K562 (cell line): Measurements from ENCODE around the gene ARHGEF25. TPM values are rescaled to one million over a fixed set of nuclear protein-coding genes. Genes with fewer than 3 reads are reported as not detected.

ENCODE experiments used
- ATAC-seq: fragments of 200-7000 bp; cut with Tn5 transposase; 3 replicates; pipeline ENCODE4 v1.9.1; 2020; ENCODE audit warnings: moderate library complexity
- BruUV-seq: library from RNA; stranded (reverse); fragments of 400-500 nt; replicated peaks from 2 replicates; lab custom pipeline; 2021; lab: Mats Ljungman, UMichigan
- CTCF ChIA-PET: fragments of 300-600 bp; formaldehyde crosslinking; extraction: SDS; loops from one replicate; lab custom pipeline; 2021; ENCODE audit warnings: low intra/inter-chr PET ratio; lab: Yijun Ruan, JAX
- POLR2A ChIA-PET: fragments of 300-600, 350-650 bp; sonication (Branson Sonifier 250); formaldehyde crosslinking; extraction: SDS; loops from one replicate; lab custom pipeline; 2021; ENCODE audit warnings: antibody characterized with exemption, inconsistent platforms; lab: Yijun Ruan, JAX
- DNase-seq, 4 experiments: peaks; one replicate each; pipeline versions ENCODE4 v3.0.0 to v3.0.0-alpha.2; 2011 to 2018; ENCODE audit warnings: low spot score in 3 of 4, mixed read lengths in 3 of 4; ENCODE audit errors: extremely low read depth in 1 of 4
- FAIRE-seq: peaks from 2 replicates; lab custom pipeline; 2011; peaks lifted over from hg19 to GRCh38; lab: Jason Lieb, UNC
- H2AFZ ChIP-seq: 2 replicates; pipeline ENCODE4 v1.6.0; 2011; ENCODE audit warnings: low read depth, low read length, control low read depth, inconsistent platforms
- H3K27ac ChIP-seq: fragments of 200-600 bp; 3 replicates; pipeline ENCODE4 v1.8.0; 2011; ENCODE audit warnings: low read depth, mild to moderate bottlenecking, control low read depth, inconsistent platforms, low read length, moderate library complexity, mixed read lengths; ENCODE audit errors: extremely low read depth
- H3K27me3 ChIP-seq, 2 experiments: fragments of 300-600 bp in 1 of 2; 2 replicates in 1 of 2; 3 replicates in 1 of 2; pipeline versions ENCODE4 v1.6.0 to v1.8.0; 2011; ENCODE audit warnings: inconsistent platforms in 2 of 2, low read length in 2 of 2, mild to moderate bottlenecking in 1 of 2, mixed read lengths in 1 of 2, moderate library complexity in 1 of 2; ENCODE audit not compliant: control insufficient read depth in 2 of 2, insufficient read depth in 2 of 2
- H3K36me3 ChIP-seq: fragments of 300-600 bp; 3 replicates; pipeline ENCODE4 v1.8.0; 2011; ENCODE audit warnings: mild to moderate bottlenecking, low read length, inconsistent platforms; ENCODE audit not compliant: control insufficient read depth, insufficient read depth
- H3K4me1 ChIP-seq, 2 experiments: fragments of 200-600 bp in 1 of 2; replicated peaks in 1 of 2; 2 replicates in 1 of 2; 3 replicates in 1 of 2; pipeline versions ENCODE4 v1.5.1 to v1.8.0; 2011; ENCODE audit warnings: inconsistent platforms in 2 of 2, low read length in 2 of 2, mild to moderate bottlenecking in 1 of 2, mixed read lengths in 1 of 2, moderate library complexity in 1 of 2; ENCODE audit not compliant: control insufficient read depth in 2 of 2, insufficient read depth in 2 of 2
- H3K4me2 ChIP-seq: 2 replicates; pipeline ENCODE4 v1.6.1; 2011; ENCODE audit warnings: low read length, control low read depth, inconsistent platforms, mixed read lengths; ENCODE audit not compliant: insufficient read depth
- H3K4me3 ChIP-seq: fragments of 200-600 bp; sonication (generic), shearing (Covaris generic); 2 replicates; pipeline ENCODE4 v1.5.1; 2016; ENCODE audit warnings: control low read depth, inconsistent platforms
- H3K79me2 ChIP-seq: fragments of 200-600 bp; 3 replicates; pipeline ENCODE4 v1.8.0; 2011; ENCODE audit warnings: low read length, inconsistent platforms; ENCODE audit not compliant: control insufficient read depth, insufficient read depth
- H3K9ac ChIP-seq, 2 experiments: 2 replicates each; pipeline versions ENCODE4 v1.6.0 to v1.6.1; 2011; ENCODE audit warnings: low read depth in 2 of 2, low read length in 2 of 2, control low read depth in 1 of 2, inconsistent platforms in 1 of 2, mild to moderate bottlenecking in 1 of 2, mixed read lengths in 1 of 2; ENCODE audit not compliant: insufficient read depth in 1 of 2
- H3K9me1 ChIP-seq: one replicate; pipeline ENCODE4 v1.6.0; 2011; ENCODE audit warnings: inconsistent platforms, mild to moderate bottlenecking, low read length, moderate library complexity; ENCODE audit not compliant: control insufficient read depth, insufficient read depth
- H3K9me3 ChIP-seq: replicated peaks from 2 replicates; pipeline ENCODE4 v1.5.1; 2011; ENCODE audit warnings: low read depth, low read length, inconsistent platforms; ENCODE audit not compliant: control insufficient read depth, insufficient read depth
- H4K20me1 ChIP-seq: replicated peaks from 2 replicates; pipeline ENCODE4 v1.6.1; 2011; ENCODE audit warnings: low read length, inconsistent platforms, mixed read lengths; ENCODE audit not compliant: control insufficient read depth, insufficient read depth
- KAT7 ChIP-seq: sonication (generic); formaldehyde crosslinking; IDR thresholded peaks from 2 replicates; pipeline ENCODE4 v1.8.0; 2022; ENCODE audit warnings: missing genetic modification reagents, mild to moderate bottlenecking, borderline replicate concordance
- MCM7 ChIP-seq, 2 experiments: fragments of 450-650 bp; IDR thresholded peaks; 2 replicates each; pipeline ENCODE4 v1.6.1; 2016 to 2018
- NFE2 ChIP-seq: IDR thresholded peaks from 2 replicates; pipeline ENCODE4 v1.6.1; 2014; ENCODE audit warnings: antibody characterized with exemption, low read depth
- NFXL1 ChIP-seq: fragments of 450-650 bp; formaldehyde crosslinking; IDR thresholded peaks from 2 replicates; pipeline ENCODE4 v1.4.0; 2021; ENCODE audit warnings: mild to moderate bottlenecking
- SRSF3 ChIP-seq: fragments of 200-400 bp; formaldehyde crosslinking; IDR thresholded peaks from 2 replicates; pipeline ENCODE4 v1.6.1; 2016; ENCODE audit warnings: mild to moderate bottlenecking, low read length, moderate library complexity; ENCODE audit not compliant: insufficient read depth
- ZNF583 ChIP-seq: fragments of 250-450 bp; sonication (Bioruptor Pico); IDR thresholded peaks from 2 replicates; pipeline ENCODE4 v1.4.0; 2020
- WGBS: fragments of 100-300 bp; shearing (Covaris generic); methylation state at CpG from one replicate; pipeline ENCODE4 v1.1.6; 2016; ENCODE audit warnings: low coverage, mixed read lengths; ENCODE audit not compliant: insufficient coverage; ENCODE audit errors: missing lambda C conversion rate; 5-methylcytosine and 5-hydroxymethylcytosine counted together
- in situ Hi-C: fragments of 300-500 bp; cut with MboI; formaldehyde crosslinking; loops from 4 replicates; pipeline ENCODE4 v1.15.0; 2018; ENCODE audit warnings: inconsistent platforms, mixed read lengths
- intact Hi-C: fragments of 100-400 bp; cut with micrococcal nuclease; formaldehyde crosslinking; loops from 2 replicates; pipeline ENCODE4 v1.14.2; 2022
- polyA plus RNA-seq, 8 experiments: library from polyadenylated mRNA; depleted of rRNA in 4 of 8; stranded (reverse) in 5 of 8; unstranded in 3 of 8; fragments of >200 nt; fragmentation: Nextera tagmentation in 2 of 8; fragmentation: Illumina TruSeq in 1 of 8; extraction: Ambion mirVana in 2 of 8; extraction: Trizol in 1 of 8; gene quantifications; 2 replicates each; pipeline versions ENCODE4 v1.2.1 to v1.2.3, GENCODE V29; 2011 to 2014; ENCODE audit warnings: inconsistent platforms in 1 of 8, missing spikeins in 1 of 8
- total RNA-seq, 7 experiments: library from RNA; depleted of rRNA in 6 of 7; stranded (reverse); fragments of >200 nt in 6 of 7; fragmentation: Illumina TruSeq in 2 of 7; extraction: Trizol in 2 of 7; gene quantifications; 2 replicates each; pipeline versions ENCODE4 v1.2.1 to v1.2.3, GENCODE V29; 2011 to 2021; ENCODE audit warnings: low replicate concordance in 1 of 7
- TF ChIP-seq, protein P1 (sequence below): fragments of 150-350 bp; IDR thresholded peaks from 2 replicates; pipeline ENCODE4 v1.6.1; 2014; ENCODE audit warnings: low read depth, mild to moderate bottlenecking, low read length, borderline replicate concordance
- TF ChIP-seq, protein P2 (sequence below): fragments of 450-650 bp; IDR thresholded peaks from 2 replicates; pipeline ENCODE4 v1.6.1; 2014; ENCODE audit warnings: low read depth, mild to moderate bottlenecking, moderate library complexity, borderline replicate concordance

Gene ARHGEF25
- total and polyA plus RNA-seq, 9 of the 15 experiments (the other 6 are each of a cell fraction or from before 2014, with no cell fraction given) = 0.13 to 17.3 (median 11.6) TPM

DNA sequence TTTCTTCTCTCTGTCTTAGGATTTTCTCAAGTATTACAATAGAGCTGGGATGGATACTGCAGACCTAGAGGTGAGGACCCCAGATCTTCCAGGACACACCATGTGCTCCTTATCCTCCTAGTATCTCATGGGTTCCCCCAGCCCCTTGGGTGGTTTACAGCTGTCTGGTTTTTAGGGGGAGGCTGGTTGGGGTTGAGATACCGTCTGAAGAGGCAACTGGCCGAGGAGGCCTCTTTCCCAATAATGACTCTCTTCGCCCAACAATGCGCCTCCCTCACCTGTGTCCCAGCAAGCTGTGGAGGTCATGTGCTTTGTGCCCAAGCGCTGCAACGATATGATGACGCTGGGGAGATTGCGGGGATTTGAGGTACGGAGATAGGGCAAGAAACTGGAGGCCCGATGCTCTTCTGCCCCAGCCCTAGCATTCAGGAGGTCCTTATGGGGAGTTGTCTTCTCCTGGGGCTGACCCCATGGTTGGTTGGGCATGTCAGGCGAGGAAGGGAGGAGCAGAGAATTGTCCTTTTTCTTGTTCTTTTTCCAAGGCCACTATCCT lies 3.8 kb downstream of the ARHGEF25 start:
- 73% methylated on average over 11 of the region's 11 CpGs for WGBS
- Histone ChIP-seq H3K9ac (no peak overlapping the region; a peak in 1 of 4 replicates), H3K79me2 (peaks cover 2% of the 10 kb centered on the region; the same call in 2 of the 3 replicates), H3K27ac (no peak overlapping the region), H3K4me3 (no peak overlapping the region), H3K9me1 (peaks cover 4% of the 10 kb centered on the region), H3K4me2 (no peak overlapping the region), H3K27me3 (no peaks in the 10 kb centered on the region), H3K4me1 (peaks cover 46 to 57% of the 10 kb centered on the region in 2 experiments), H2AFZ (no peak overlapping the region), H4K20me1 (no peaks in the 10 kb centered on the region), H3K36me3 (peaks cover 16% of the 10 kb centered on the region; the same call in 2 of the 3 replicates), H3K9me3 (no peaks in the 10 kb centered on the region)
- intact Hi-C loops (no loop called here), in situ Hi-C loops (no loop called here)
- FAIRE-seq (no peak), DNase-seq (no peak), ATAC-seq (no peak)
- no TSS peak for BruUV-seq
- POLR2A ChIA-PET = interaction anchor here (1.0 to 2.4 kb wide), 6 partner anchors 15 to 118 kb away, joined by 3 to 10 read pairs (median 4); partner anchors contain the start of gene DDIT3
- CTCF ChIA-PET = no interaction called here
- TF ChIP-seq KAT7 (CRISPR knock-in tag) (no peak), NFE2 (no peak), SRSF3 (no peak), ZNF583 (CRISPR knock-in tag) (no peak), NFXL1 (CRISPR knock-in tag) (no peak), MCM7 (IDR thresholded peaks at IDR 0.05) (no peak)
- TF ChIP-seq, protein P1, sequence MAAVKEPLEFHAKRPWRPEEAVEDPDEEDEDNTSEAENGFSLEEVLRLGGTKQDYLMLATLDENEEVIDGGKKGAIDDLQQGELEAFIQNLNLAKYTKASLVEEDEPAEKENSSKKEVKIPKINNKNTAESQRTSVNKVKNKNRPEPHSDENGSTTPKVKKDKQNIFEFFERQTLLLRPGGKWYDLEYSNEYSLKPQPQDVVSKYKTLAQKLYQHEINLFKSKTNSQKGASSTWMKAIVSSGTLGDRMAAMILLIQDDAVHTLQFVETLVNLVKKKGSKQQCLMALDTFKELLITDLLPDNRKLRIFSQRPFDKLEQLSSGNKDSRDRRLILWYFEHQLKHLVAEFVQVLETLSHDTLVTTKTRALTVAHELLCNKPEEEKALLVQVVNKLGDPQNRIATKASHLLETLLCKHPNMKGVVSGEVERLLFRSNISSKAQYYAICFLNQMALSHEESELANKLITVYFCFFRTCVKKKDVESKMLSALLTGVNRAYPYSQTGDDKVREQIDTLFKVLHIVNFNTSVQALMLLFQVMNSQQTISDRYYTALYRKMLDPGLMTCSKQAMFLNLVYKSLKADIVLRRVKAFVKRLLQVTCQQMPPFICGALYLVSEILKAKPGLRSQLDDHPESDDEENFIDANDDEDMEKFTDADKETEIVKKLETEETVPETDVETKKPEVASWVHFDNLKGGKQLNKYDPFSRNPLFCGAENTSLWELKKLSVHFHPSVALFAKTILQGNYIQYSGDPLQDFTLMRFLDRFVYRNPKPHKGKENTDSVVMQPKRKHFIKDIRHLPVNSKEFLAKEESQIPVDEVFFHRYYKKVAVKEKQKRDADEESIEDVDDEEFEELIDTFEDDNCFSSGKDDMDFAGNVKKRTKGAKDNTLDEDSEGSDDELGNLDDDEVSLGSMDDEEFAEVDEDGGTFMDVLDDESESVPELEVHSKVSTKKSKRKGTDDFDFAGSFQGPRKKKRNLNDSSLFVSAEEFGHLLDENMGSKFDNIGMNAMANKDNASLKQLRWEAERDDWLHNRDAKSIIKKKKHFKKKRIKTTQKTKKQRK = no peak
- TF ChIP-seq, protein P2, sequence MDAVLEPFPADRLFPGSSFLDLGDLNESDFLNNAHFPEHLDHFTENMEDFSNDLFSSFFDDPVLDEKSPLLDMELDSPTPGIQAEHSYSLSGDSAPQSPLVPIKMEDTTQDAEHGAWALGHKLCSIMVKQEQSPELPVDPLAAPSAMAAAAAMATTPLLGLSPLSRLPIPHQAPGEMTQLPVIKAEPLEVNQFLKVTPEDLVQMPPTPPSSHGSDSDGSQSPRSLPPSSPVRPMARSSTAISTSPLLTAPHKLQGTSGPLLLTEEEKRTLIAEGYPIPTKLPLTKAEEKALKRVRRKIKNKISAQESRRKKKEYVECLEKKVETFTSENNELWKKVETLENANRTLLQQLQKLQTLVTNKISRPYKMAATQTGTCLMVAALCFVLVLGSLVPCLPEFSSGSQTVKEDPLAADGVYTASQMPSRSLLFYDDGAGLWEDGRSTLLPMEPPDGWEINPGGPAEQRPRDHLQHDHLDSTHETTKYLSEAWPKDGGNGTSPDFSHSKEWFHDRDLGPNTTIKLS = no peak
